ENCODE results near the gene CSNK1A1L.

The CSNK1A1L gene

GRCh38 chr13:37105251-37105714 lies at the start of gene CSNK1A1L:
Gene CSNK1A1L (minus strand): TSS chr13:37105664. CDS start chr13:37105256, 408 bp downstream.
- no peak for DNase-seq (ENCODE audit: low spot score)

DNA sequence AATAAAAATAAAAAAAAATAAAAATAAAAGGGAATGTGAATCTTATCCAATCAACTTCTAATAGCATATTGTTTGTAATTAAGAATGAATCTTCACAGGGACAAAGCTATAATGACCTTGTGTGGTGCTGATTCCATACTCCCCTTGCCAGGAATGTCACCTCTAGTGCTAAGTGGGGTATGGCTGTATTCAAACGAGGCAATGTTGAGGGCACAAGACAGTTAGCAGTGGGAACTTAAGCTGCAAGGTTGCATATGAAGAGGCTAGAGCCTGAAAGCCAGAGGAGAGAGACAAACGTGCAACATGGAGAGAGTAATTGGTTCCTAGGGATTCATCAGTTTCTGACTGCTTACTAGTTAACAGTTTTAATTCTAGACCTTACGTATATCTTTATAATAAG lies 43.9 kb upstream of the CSNK1A1L start:
- no peak for DNase-seq (ENCODE audit: low spot score)

- no peak for DNase-seq (ENCODE audit: low spot score)
Observed at GRCh38 chr13:37148501-37148900, 43.0 kb upstream of the CSNK1A1L start.

- DNase-seq (ENCODE audit: low spot score): no peak
Observed at GRCh38 chr13:37144661-37145060, 39.2 kb upstream of the CSNK1A1L start.

GRCh38 chr13:37143911-37144310 lies 38.4 kb upstream of the CSNK1A1L start:
- no peak for DNase-seq (ENCODE audit: low spot score)

DNA sequence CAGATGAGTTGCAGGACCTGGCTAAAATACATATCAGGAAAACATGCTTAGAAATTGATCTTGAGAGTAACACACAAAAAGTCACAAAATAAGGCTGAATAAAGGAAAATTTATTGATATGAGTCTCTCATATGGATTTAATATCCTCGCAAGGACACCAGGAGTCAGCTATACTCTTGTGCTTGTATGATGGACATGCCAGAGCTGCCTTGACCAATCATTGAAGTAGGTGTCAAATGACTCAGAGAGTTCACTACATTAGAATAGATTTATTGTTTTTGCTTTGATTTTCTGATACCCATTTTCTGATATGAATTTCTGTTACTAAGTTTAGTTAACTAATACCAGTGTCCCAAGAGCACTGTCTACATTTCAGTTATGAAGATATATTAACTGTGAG lies 37.4 kb upstream of the CSNK1A1L start:
- DNase-seq (ENCODE audit: low spot score): no peak

DNA sequence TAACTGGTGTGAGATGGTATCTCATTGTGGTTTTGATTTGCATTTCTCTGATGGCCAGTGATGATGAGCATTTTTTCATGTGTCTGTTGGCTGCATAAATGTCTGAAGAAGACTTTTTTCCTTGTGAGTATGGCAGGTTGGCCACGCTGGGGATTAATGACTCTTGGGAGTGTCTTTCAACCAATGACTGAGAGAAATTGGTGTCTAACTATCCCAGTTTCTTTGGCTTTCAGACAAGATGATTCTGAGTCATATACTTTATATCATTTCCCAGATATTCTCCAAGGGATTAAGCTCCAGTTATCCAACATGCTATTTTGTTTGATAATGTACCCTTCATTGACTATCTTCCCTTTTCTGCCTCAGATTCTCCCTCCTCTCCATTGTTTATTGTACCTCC lies 35.5 kb upstream of the CSNK1A1L start:
- no peak for DNase-seq (ENCODE audit: low spot score)

DNA sequence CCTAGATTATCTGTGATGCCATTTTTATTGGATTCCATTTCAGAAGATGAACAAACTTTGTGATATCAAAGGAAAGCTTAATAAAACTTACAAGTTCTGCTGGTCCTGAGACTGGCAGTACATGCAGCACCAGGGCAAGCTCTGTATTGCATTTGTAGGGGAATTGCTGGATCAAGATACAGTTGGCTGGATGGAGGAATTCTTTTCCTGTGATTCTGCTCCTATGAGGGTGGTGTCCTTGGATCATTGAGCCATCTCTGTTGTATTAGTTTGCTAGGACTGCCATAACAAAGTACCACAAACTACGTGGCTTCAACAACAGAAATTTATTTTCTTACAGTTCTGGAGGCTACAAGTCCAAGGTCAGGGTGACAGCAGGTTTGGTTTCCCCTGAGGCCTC lies 33.9 kb upstream of the CSNK1A1L start:
- no peak for DNase-seq (ENCODE audit: low spot score)

DNA sequence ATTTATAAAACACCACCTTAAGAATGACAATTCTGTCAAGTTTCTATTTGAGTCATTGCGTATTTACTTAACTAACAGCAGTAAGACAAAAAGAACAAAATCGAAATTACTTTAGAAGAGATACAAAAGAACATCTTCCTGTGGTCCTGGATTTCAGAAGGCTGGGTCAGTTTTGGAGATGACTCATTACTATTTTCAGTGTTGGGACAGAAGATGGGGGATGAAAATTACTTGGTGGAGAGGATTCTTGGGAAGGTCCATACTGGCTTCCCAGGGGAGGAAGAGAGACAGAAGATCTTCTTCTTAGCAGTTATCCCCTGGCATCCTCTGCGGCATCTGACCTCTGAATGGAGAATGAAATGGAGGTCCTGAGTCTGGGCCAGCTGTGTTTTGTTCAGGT lies 33.5 kb upstream of the CSNK1A1L start:
- no peak for DNase-seq (ENCODE audit: low spot score)

DNA sequence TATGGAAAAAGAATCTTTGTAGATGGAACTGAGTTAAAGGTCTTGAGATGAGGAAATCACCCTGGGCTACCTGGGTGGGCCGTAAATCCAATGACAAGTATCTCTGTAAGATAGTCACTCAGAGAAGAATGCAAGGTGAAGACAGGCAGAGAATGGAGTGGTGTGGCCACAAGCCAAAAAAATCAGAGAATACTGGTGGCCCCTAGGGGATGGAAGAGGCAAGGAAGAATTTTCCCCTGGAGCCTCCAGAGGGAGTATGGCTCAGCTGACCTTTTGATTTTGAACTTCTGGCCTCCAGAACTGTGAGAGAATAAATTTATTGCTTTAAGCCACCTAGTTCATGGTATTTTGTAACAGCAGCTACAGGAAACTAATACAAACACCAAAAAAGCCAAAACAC lies 32.7 kb upstream of the CSNK1A1L start:
- DNase-seq (ENCODE audit: low spot score): no peak

DNA sequence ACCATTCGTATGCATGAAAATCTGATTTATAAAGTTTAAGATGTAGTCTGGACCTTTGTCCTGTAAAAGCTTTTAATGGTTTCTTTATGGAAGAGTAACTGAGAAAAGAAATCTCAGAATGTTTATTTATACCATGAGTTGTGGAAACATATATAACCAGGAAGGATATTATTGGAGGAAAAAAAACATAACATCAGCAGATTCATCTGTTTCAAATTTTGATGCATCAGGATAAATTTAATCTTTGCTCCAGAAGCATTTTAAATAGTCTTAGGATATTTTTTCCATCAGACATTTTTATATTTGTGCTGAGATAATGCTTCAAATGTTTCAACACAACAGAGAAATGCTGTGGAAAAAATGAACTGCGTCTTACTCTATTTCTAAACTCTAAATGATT lies 31.2 kb upstream of the CSNK1A1L start:
- no peak for DNase-seq (ENCODE audit: low spot score)

DNA sequence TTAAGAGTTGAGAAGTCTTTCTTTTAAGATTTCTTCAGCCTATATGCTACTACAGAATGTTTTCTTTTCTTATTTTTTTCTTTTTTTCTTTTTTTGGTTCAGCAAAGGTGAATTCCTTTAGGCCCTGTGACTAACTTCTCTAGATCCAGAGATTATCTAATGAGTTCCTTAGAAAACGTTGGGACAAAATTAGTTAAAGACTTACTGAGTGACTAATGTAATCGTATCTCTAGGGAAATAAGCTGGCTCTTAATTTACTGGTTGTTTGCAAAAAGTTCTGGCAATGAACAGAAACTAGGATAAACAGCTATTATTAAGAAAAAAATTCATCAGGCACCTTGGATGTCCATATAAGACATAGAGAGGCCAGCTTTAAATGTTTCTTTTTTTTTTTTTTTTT lies 30.7 kb upstream of the CSNK1A1L start:
- no peak for DNase-seq (ENCODE audit: low spot score)

DNA sequence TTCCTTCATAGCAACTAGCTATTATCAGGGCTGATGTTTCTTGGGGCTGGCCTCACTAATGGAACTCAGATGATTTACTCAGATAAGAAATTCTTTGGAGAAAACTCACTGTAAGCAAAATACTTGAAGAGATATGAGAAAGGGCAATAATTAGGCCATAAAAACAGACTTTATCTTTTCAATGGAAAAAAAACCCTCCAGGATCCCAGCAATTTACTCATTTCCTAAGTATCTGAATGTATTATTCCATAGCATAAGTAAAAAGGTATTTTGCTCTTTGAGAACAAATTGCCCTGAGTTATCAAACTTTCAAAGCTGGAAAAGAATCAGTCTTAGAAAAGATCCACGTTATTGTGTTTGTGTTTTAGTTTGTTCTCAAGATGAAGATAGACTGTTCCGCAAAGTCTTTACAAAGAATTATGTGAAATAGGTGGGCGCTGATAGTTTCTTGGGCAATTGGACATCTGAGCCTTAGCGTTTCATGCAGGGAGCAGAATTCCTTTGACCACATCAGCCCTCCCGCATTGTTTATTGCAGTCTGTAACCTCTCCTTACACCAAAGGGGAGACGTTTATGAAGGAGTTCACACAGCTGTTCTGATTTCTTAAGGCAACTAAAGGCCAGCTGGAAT lies 29.1 kb upstream of the CSNK1A1L start:
- DNase-seq (ENCODE audit: low spot score): no peak

DNA sequence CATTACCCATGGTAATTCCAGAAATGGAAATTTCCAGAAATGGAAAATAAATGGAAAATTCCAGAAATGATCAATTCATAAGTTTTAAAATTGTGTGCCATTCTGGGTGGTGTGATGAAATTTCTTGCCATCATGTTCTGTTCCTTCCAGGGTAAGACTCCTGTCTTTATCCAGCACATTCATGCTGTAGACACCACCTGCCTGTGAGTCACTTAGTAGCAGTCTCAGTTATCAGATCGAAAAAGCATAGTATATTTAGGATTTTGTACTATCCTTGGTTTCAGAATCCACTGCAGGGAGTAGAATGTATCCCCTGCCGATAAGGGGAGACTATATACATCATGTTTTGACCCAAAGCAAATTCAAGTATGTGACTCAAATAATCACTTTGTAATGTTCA lies 26.7 kb upstream of the CSNK1A1L start:
- DNase-seq (ENCODE audit: low spot score): no peak

- no peak for DNase-seq (ENCODE audit: low spot score)
Observed at GRCh38 chr13:37131092-37131491, 25.6 kb upstream of the CSNK1A1L start.

GRCh38 chr13:37129866-37130265 lies 24.4 kb upstream of the CSNK1A1L start:
- no peak for DNase-seq (ENCODE audit: low spot score)

DNA sequence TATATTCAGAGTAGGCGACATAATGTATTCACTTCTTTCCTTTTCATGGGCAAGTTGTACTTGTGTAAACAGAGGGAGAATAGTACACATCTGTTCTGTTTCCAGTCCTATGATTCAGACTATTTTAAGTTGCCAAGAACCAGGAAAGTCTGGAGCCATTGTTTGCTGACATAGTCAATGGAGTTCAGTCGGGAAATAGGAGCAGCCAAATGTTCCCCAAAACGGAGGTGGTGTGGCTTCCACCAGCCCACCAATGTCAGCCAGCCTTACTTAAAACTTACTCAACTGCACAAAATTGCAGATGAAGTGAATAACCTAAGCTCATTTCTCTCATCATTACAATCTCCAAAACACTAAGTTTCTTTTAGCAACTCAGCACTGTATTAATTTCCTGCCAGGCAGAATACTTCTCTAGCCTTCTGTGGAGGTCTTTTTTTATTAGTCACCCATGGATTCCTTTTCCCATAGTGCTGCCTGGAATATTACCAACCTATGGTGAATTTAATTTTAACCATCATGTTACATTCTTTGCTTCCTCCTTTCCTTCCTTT lies 22.3 kb upstream of the CSNK1A1L start:
- no peak for DNase-seq (ENCODE audit: low spot score)

GRCh38 chr13:37123337-37123736 lies 17.9 kb upstream of the CSNK1A1L start:
- no peak for DNase-seq (ENCODE audit: low spot score)

DNA sequence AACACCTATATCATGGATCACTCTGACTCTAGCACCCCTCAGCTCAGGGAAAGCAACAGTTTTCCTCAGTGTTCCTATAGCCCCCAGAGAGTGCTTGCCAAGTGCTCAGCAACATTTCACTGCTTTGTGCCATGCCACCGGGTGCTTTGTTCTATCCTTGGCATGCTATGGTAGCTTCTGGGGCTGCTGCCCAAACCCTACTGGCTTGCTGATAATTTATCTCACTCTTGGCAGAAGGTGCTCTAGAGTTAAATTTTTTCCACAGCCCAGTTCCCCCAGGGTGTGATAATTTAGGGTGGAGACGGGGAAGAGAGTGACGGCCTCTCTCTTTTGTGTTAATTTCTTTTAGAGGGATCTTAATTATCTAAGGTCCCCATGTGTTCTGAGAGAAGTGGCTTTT lies 12.6 kb upstream of the CSNK1A1L start:
- no peak for DNase-seq (ENCODE audit: low spot score)

DNA sequence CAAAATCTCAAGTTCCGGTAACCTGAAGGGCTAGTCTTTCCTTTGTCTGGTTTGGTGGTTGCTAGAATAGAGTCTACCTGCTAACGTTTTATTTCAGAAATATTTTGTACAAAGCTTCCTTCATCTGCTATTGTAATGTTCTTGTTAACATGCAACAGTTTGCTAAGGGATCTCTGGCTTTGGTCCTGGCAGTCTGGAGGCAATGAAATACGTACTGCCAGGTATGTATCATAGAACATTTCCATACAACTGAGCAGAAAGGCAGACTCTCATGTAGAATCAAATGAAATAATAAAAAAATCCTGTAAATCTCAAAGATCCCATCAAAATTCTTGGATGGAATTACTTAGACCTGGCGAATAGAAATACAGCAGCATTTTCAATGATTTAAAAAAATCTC lies 8.8 kb upstream of the CSNK1A1L start:
- DNase-seq (ENCODE audit: low spot score): no peak

DNA sequence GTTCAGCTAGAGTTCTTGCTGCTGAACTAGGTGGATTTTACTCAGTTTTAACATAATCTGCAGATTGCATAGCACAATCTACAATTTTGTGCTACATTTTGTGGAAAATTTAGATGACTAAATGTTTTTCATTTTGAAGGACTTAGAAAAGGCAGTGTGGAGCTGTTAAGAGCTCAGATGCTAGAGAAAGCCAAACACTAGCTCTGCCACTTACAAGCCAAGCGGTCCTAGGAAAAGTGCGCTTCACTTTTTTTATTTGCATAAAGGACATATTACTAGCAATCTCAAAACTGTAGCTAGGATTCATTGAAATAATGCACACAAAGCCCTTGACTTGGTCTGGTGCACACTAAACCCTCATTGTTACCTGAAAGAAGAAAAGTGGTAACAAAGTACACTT lies 8.1 kb upstream of the CSNK1A1L start:
- DNase-seq (ENCODE audit: low spot score): no peak

DNA sequence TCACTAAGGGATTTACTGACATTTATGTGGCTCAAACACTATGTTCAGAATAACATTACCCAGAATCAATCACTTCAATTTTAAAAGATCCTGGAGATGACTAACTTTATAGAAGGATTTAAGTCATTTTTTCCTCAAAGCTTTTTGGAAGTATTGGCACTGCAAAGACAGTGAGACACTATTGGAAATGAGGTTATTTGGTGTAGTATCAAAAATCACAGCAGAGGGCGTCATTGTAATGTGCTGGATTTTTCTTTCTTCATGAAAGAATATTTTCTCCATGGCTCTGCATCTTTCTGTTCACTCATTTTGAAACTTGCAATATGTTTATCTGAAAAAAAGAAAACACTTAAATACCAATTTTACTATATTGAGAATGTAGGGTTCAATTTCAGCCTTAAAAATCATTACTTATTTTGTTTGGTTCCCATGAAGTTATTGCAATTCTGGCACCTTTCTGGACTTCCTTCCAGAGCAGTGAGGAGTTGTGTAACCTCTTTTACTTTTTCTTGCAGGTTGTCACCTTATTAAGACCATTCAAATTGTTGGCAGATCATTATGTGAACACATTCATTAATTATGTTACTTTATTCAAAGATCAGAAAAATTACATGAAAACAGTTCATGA lies 3.7 kb upstream of the CSNK1A1L start:
- DNase-seq (ENCODE audit: low spot score): peak; percentile 53

GRCh38 chr13:37107868-37108267 lies 2.4 kb upstream of the CSNK1A1L start:
- DNase-seq (ENCODE audit: low spot score): no peak

DNA sequence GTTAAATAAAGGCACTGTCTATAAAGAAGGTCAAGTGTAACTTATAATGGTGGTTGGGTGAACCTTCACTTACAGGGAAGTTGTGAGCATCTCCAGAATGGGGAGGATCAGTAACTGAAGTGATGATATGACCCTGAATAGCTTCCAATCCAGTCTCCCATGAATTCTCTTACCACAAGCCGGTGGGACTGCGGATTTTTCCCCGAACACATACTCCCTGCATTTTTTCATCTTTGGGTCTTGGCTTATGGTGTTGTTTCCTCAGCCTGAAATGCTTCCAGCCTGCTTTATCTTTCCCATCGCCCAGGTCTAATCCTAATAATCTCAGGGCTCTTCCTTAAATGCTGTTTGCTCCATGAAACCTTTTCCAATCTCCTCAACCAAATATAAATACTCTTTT lies 2.0 kb upstream of the CSNK1A1L start:
- no peak for DNase-seq (ENCODE audit: low spot score)

All from NAMALWA (cell line).